Erythroblast (primary cell): ENCODE data around the gene PLEKHA5.

ENCODE experiments used
- GATA1 ChIP-seq: IDR thresholded peaks from 2 replicates; pipeline ENCODE4 v1.6.1; 2011; ENCODE audit warnings: low read depth, mild to moderate bottlenecking, control low read depth, low read length, moderate library complexity
- POLR2A ChIP-seq: IDR thresholded peaks from 2 replicates; pipeline ENCODE4 v1.6.1; 2011; ENCODE audit warnings: mild to moderate bottlenecking, low read length

DNA sequence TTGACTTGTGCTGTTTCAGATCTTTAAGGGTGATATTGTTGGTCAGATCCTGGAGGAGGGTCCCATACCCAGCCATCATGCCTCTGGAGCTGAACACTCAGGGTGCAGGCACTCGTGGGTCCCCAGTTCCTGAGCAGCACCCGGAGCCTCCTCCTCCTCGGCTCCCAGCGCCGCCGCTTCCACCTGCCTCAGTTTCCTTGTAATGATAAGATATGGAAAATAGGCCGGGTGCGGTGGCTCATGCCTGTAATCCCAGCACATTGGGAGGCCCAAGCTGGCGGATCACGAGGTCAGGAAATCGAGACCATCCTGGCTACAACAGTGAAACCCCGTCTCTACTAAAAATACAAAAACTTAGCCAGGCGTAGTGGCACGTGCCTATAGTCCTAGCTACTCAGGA, 289.6 kb downstream of the PLEKHA5 start:
- no peak for TF ChIP-seq POLR2A
- TF ChIP-seq GATA1 = no peak
